ENCODE results near the gene TSC2.
A peak's percentile ranks its signal among the peaks of the same experiment; 100 is the strongest.

The TSC2 gene

GRCh38 chr16:2087748-2088631 lies 40.2 kb downstream of the TSC2 start:
- Histone ChIP-seq H3K4me3 (ENCODE audit: low read depth, low read length) (no peak overlapping the region), H3K9me3 (ENCODE audit: control insufficient read depth, insufficient read depth, low read length) (no peaks in the 10 kb centered on the region), H3K9ac (ENCODE audit: low read depth, low read length) (no peak overlapping the region), H3K27me3 (ENCODE audit: control insufficient read depth, insufficient read depth, low read length) (no peaks in the 10 kb centered on the region), H3K4me1 (ENCODE audit: control insufficient read depth, insufficient read depth, low read length) (no peaks in the 10 kb centered on the region), H3K36me3 (ENCODE audit: control insufficient read depth, insufficient read depth, low read length) (peaks cover 61% of the 10 kb centered on the region)

GRCh38 chr16:2088759-2089358 lies 41.1 kb downstream of the TSC2 start:
- H3K36me3 ChIP-seq (ENCODE audit: control insufficient read depth, insufficient read depth, low read length) = peaks cover 56% of the 10 kb centered on the region

GRCh38 chr16:2089706-2090480 lies 42.1 kb downstream of the TSC2 start:
- H3K27me3 ChIP-seq (ENCODE audit: control insufficient read depth, insufficient read depth, low read length) = no peaks in the 10 kb centered on the region
- H3K36me3 ChIP-seq (ENCODE audit: control insufficient read depth, insufficient read depth, low read length) = peaks cover 52% of the 10 kb centered on the region
- H3K9ac ChIP-seq (ENCODE audit: low read depth, low read length) = peak overlapping the region; percentile 76
- no peak overlapping the region for H3K4me3 ChIP-seq (ENCODE audit: low read depth, low read length)
- H3K4me1 ChIP-seq (ENCODE audit: control insufficient read depth, insufficient read depth, low read length) = no peaks in the 10 kb centered on the region
- no peaks in the 10 kb centered on the region for H3K9me3 ChIP-seq (ENCODE audit: control insufficient read depth, insufficient read depth, low read length)

More at GRCh38 chr16:2088759-2089358, 41.1 kb downstream of the TSC2 start:
- Histone ChIP-seq H3K9me3 (ENCODE audit: control insufficient read depth, insufficient read depth, low read length) (no peaks in the 10 kb centered on the region), H3K4me3 (ENCODE audit: low read depth, low read length) (no peak overlapping the region), H3K9ac (ENCODE audit: low read depth, low read length) (no peak overlapping the region), H3K27me3 (ENCODE audit: control insufficient read depth, insufficient read depth, low read length) (no peaks in the 10 kb centered on the region), H3K4me1 (ENCODE audit: control insufficient read depth, insufficient read depth, low read length) (no peaks in the 10 kb centered on the region)

GRCh38 chr16:2090481-2090776 lies 42.6 kb downstream of the TSC2 start:
- H3K4me3 ChIP-seq (ENCODE audit: low read depth, low read length) = no peak overlapping the region
- peak overlapping the region; percentile 76 for H3K9ac ChIP-seq (ENCODE audit: low read depth, low read length)
- H3K27me3 ChIP-seq (ENCODE audit: control insufficient read depth, insufficient read depth, low read length) = no peaks in the 10 kb centered on the region
- H3K4me1 ChIP-seq (ENCODE audit: control insufficient read depth, insufficient read depth, low read length) = no peaks in the 10 kb centered on the region
- peaks cover 50% of the 10 kb centered on the region for H3K36me3 ChIP-seq (ENCODE audit: control insufficient read depth, insufficient read depth, low read length)
- H3K9me3 ChIP-seq (ENCODE audit: control insufficient read depth, insufficient read depth, low read length) = no peaks in the 10 kb centered on the region

GRCh38 chr16:2090777-2091546 lies 43.2 kb downstream of the TSC2 start:
- H3K9me3 ChIP-seq (ENCODE audit: control insufficient read depth, insufficient read depth, low read length) = no peaks in the 10 kb centered on the region
- peaks cover 48% of the 10 kb centered on the region for H3K36me3 ChIP-seq (ENCODE audit: control insufficient read depth, insufficient read depth, low read length)
- H3K4me3 ChIP-seq (ENCODE audit: low read depth, low read length) = peak overlapping the region; percentile 60
- no peaks in the 10 kb centered on the region for H3K27me3 ChIP-seq (ENCODE audit: control insufficient read depth, insufficient read depth, low read length)
- H3K9ac ChIP-seq (ENCODE audit: low read depth, low read length) = peak overlapping the region; percentile 76
- H3K4me1 ChIP-seq (ENCODE audit: control insufficient read depth, insufficient read depth, low read length) = no peaks in the 10 kb centered on the region

- Histone ChIP-seq H3K27me3 (ENCODE audit: control insufficient read depth, insufficient read depth, low read length) (no peaks in the 10 kb centered on the region), H3K9me3 (ENCODE audit: control insufficient read depth, insufficient read depth, low read length) (no peaks in the 10 kb centered on the region), H3K36me3 (ENCODE audit: control insufficient read depth, insufficient read depth, low read length) (peaks cover 45% of the 10 kb centered on the region), H3K4me3 (ENCODE audit: low read depth, low read length) (peak overlapping the region; percentile 60), H3K9ac (ENCODE audit: low read depth, low read length) (peak overlapping the region; percentile 60), H3K4me1 (ENCODE audit: control insufficient read depth, insufficient read depth, low read length) (no peaks in the 10 kb centered on the region)
These were observed 43.9 kb downstream of the TSC2 start for GRCh38 chr16:2091547-2092255.

GRCh38 chr16:2092256-2092620 lies 44.5 kb downstream of the TSC2 start:
- Histone ChIP-seq H3K4me3 (ENCODE audit: low read depth, low read length) (peak overlapping the region; percentile 60), H3K9me3 (ENCODE audit: control insufficient read depth, insufficient read depth, low read length) (no peaks in the 10 kb centered on the region), H3K36me3 (ENCODE audit: control insufficient read depth, insufficient read depth, low read length) (peaks cover 43% of the 10 kb centered on the region), H3K9ac (ENCODE audit: low read depth, low read length) (no peak overlapping the region), H3K4me1 (ENCODE audit: control insufficient read depth, insufficient read depth, low read length) (no peaks in the 10 kb centered on the region), H3K27me3 (ENCODE audit: control insufficient read depth, insufficient read depth, low read length) (no peaks in the 10 kb centered on the region)

GRCh38 chr16:2092866-2093265 lies 45.1 kb downstream of the TSC2 start:
- H3K36me3 ChIP-seq (ENCODE audit: control insufficient read depth, insufficient read depth, low read length) = peaks cover 41% of the 10 kb centered on the region
- no peak overlapping the region for H3K9ac ChIP-seq (ENCODE audit: low read depth, low read length)
- H3K4me3 ChIP-seq (ENCODE audit: low read depth, low read length) = no peak overlapping the region
- no peaks in the 10 kb centered on the region for H3K9me3 ChIP-seq (ENCODE audit: control insufficient read depth, insufficient read depth, low read length)
- no peaks in the 10 kb centered on the region for H3K4me1 ChIP-seq (ENCODE audit: control insufficient read depth, insufficient read depth, low read length)
- H3K27me3 ChIP-seq (ENCODE audit: control insufficient read depth, insufficient read depth, low read length) = no peaks in the 10 kb centered on the region

- Histone ChIP-seq H3K9me3 (ENCODE audit: control insufficient read depth, insufficient read depth, low read length) (no peaks in the 10 kb centered on the region), H3K4me3 (ENCODE audit: low read depth, low read length) (no peak overlapping the region), H3K4me1 (ENCODE audit: control insufficient read depth, insufficient read depth, low read length) (no peaks in the 10 kb centered on the region), H3K36me3 (ENCODE audit: control insufficient read depth, insufficient read depth, low read length) (peaks cover 32% of the 10 kb centered on the region), H3K9ac (ENCODE audit: low read depth, low read length) (no peak overlapping the region), H3K27me3 (ENCODE audit: control insufficient read depth, insufficient read depth, low read length) (no peaks in the 10 kb centered on the region)
These were observed 46.0 kb downstream of the TSC2 start for GRCh38 chr16:2093793-2094192.

- no peak overlapping the region for H3K9ac ChIP-seq (ENCODE audit: low read depth, low read length)
- peaks cover 22% of the 10 kb centered on the region for H3K36me3 ChIP-seq (ENCODE audit: control insufficient read depth, insufficient read depth, low read length)
- H3K4me3 ChIP-seq (ENCODE audit: low read depth, low read length) = no peak overlapping the region
- H3K9me3 ChIP-seq (ENCODE audit: control insufficient read depth, insufficient read depth, low read length) = no peaks in the 10 kb centered on the region
- H3K4me1 ChIP-seq (ENCODE audit: control insufficient read depth, insufficient read depth, low read length) = no peaks in the 10 kb centered on the region
- H3K27me3 ChIP-seq (ENCODE audit: control insufficient read depth, insufficient read depth, low read length) = no peaks in the 10 kb centered on the region
These were observed 47.6 kb downstream of the TSC2 start for GRCh38 chr16:2095315-2095853.
